ENCODE measurements around the gene IGF2BP2. TPM values are rescaled to one million over a fixed set of nuclear protein-coding genes. Genes with fewer than 3 reads are reported as not detected.

Gene IGF2BP2
- total RNA-seq, 2 experiments from 2014 or later: 0.62 TPM; not detected in 1

GRCh38 chr3:185716436-185717108 is 108.3 kb downstream of the IGF2BP2 start:
- no peaks in the 10 kb centered on the region for H3K36me3 Mint-ChIP-seq (ENCODE audit: low read depth)
- no peak overlapping the region for H3K27ac Mint-ChIP-seq
- DNase-seq: no peak
- peaks cover 8% of the 10 kb centered on the region for H3K27me3 Mint-ChIP-seq
- CTCF ChIA-PET: interaction anchor here (1.1 kb wide), 1 partner anchor 69 kb away, joined by 3 read pairs; no protein-coding TSS in a partner anchor
- no peaks in the 10 kb centered on the region for H3K4me1 Mint-ChIP-seq
- POLR2A ChIA-PET: no interaction called here
- no peaks in the 10 kb centered on the region for H3K9me3 Mint-ChIP-seq
- H3K4me3 Mint-ChIP-seq: no peak overlapping the region

DNA sequence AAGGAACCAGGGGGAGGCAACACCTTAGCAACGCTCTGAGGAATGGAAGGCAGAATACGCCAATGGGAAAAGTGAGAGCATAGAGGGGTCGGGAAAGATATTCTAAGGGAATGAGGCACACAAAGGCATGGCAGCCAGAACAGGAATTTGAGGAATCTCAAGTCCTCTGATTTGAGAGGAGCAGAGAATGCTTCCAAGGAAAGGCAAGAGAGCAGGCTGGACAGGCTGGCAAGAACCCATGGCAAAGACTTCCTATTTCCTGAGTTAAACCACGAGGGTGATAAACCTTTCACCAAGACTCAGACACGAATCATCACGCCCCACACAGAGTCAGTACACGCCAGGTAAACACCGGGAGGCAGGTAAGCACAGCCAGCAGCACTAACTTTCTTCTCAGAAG is 109.8 kb downstream of the IGF2BP2 start:
- H3K4me1 Mint-ChIP-seq: no peaks in the 10 kb centered on the region
- H3K36me3 Mint-ChIP-seq (ENCODE audit: low read depth): no peaks in the 10 kb centered on the region
- POLR2A ChIA-PET: no interaction called here
- no peak for DNase-seq
- no peaks in the 10 kb centered on the region for H3K9me3 Mint-ChIP-seq
- CTCF ChIA-PET: no interaction called here
- no peak overlapping the region for H3K27ac Mint-ChIP-seq
- peaks cover 10% of the 10 kb centered on the region for H3K27me3 Mint-ChIP-seq
- H3K4me3 Mint-ChIP-seq: no peak overlapping the region

GRCh38 chr3:185714085-185714484 is 110.8 kb downstream of the IGF2BP2 start:
- H3K9me3 Mint-ChIP-seq: no peaks in the 10 kb centered on the region
- DNase-seq: no peak
- H3K4me3 Mint-ChIP-seq: no peak overlapping the region
- ChIA-PET CTCF (interaction anchor here (1.2 kb wide), 1 partner anchor 54 kb away, joined by 5 read pairs; no protein-coding TSS in a partner anchor), POLR2A (no interaction called here)
- no peak overlapping the region for H3K27ac Mint-ChIP-seq
- H3K4me1 Mint-ChIP-seq: no peaks in the 10 kb centered on the region
- H3K27me3 Mint-ChIP-seq: peaks cover 14% of the 10 kb centered on the region
- H3K36me3 Mint-ChIP-seq (ENCODE audit: low read depth): no peaks in the 10 kb centered on the region

GRCh38 chr3:185713015-185713414 is 111.8 kb downstream of the IGF2BP2 start:
- Mint-ChIP-seq H3K36me3 (ENCODE audit: low read depth) (no peaks in the 10 kb centered on the region), H3K27me3 (peaks cover 17% of the 10 kb centered on the region), H3K4me3 (no peak overlapping the region), H3K4me1 (no peaks in the 10 kb centered on the region), H3K9me3 (no peaks in the 10 kb centered on the region), H3K27ac (no peak overlapping the region)
- DNase-seq: no peak
- ChIA-PET POLR2A (no interaction called here), CTCF (interaction anchor here (0.7 kb wide), 1 partner anchor 628 kb away, joined by 6 read pairs; no protein-coding TSS in a partner anchor)

GRCh38 chr3:185712337-185712736 is 112.5 kb downstream of the IGF2BP2 start:
- no peaks in the 10 kb centered on the region for H3K36me3 Mint-ChIP-seq (ENCODE audit: low read depth)
- no peaks in the 10 kb centered on the region for H3K4me1 Mint-ChIP-seq
- no peaks in the 10 kb centered on the region for H3K9me3 Mint-ChIP-seq
- no peak overlapping the region for H3K4me3 Mint-ChIP-seq
- ChIA-PET POLR2A (no interaction called here), CTCF (interaction anchor here (0.7 kb wide), 1 partner anchor 627 kb away, joined by 6 read pairs; no protein-coding TSS in a partner anchor)
- no peak for DNase-seq
- no peak overlapping the region for H3K27ac Mint-ChIP-seq
- H3K27me3 Mint-ChIP-seq: peaks cover 20% of the 10 kb centered on the region

GRCh38 chr3:185711255-185711870 is 113.5 kb downstream of the IGF2BP2 start:
- Mint-ChIP-seq H3K36me3 (ENCODE audit: low read depth) (no peaks in the 10 kb centered on the region), H3K27me3 (peaks cover 20% of the 10 kb centered on the region), H3K27ac (no peak overlapping the region), H3K4me3 (no peak overlapping the region), H3K9me3 (no peaks in the 10 kb centered on the region), H3K4me1 (no peaks in the 10 kb centered on the region)
- ChIA-PET CTCF (no interaction called here), POLR2A (no interaction called here)
- DNase-seq: no peak

- ChIA-PET POLR2A (no interaction called here), CTCF (no interaction called here)
- Mint-ChIP-seq H3K36me3 (ENCODE audit: low read depth) (no peaks in the 10 kb centered on the region), H3K4me3 (no peak overlapping the region), H3K9me3 (no peaks in the 10 kb centered on the region), H3K27ac (no peak overlapping the region), H3K4me1 (no peaks in the 10 kb centered on the region), H3K27me3 (peaks cover 16% of the 10 kb centered on the region)
- no peak for DNase-seq
Measured at GRCh38 chr3:185709251-185709955, 115.4 kb downstream of the IGF2BP2 start.

DNA sequence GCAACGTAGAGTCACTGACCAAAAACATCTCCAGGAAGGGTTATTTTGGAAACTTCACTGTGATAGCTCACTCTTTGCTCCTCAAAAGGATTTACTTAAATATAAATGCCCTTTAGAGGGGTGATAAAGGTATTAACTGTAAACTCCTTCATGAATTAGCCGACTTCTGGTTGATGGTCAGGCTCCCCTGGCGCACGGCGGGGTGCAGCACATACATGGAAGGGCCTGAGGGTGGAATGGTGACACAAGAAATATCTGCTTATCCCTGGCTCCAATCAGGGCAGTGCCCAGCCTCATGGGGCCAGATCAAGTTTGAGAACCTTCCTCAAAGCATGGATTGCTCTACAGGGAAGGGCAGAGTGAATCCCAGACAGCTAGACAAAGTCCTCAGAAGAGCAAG is 116.5 kb downstream of the IGF2BP2 start:
- Mint-ChIP-seq H3K4me1 (no peaks in the 10 kb centered on the region), H3K27ac (no peak overlapping the region), H3K9me3 (no peaks in the 10 kb centered on the region), H3K36me3 (ENCODE audit: low read depth) (no peaks in the 10 kb centered on the region), H3K27me3 (peaks cover 16% of the 10 kb centered on the region), H3K4me3 (no peak overlapping the region)
- POLR2A ChIA-PET: no interaction called here
- no peak for DNase-seq
- CTCF ChIA-PET: no interaction called here

GRCh38 chr3:185705498-185705897 is 119.3 kb downstream of the IGF2BP2 start:
- Mint-ChIP-seq H3K27ac (no peak overlapping the region), H3K36me3 (ENCODE audit: low read depth) (no peaks in the 10 kb centered on the region), H3K4me3 (no peak overlapping the region), H3K27me3 (peaks cover 20% of the 10 kb centered on the region), H3K4me1 (peaks cover 2% of the 10 kb centered on the region), H3K9me3 (no peaks in the 10 kb centered on the region)
- POLR2A ChIA-PET: no interaction called here
- no peak for DNase-seq
- CTCF ChIA-PET: interaction anchor here (1.6 kb wide), 1 partner anchor 45 kb away, joined by 5 read pairs; no protein-coding TSS in a partner anchor

DNA sequence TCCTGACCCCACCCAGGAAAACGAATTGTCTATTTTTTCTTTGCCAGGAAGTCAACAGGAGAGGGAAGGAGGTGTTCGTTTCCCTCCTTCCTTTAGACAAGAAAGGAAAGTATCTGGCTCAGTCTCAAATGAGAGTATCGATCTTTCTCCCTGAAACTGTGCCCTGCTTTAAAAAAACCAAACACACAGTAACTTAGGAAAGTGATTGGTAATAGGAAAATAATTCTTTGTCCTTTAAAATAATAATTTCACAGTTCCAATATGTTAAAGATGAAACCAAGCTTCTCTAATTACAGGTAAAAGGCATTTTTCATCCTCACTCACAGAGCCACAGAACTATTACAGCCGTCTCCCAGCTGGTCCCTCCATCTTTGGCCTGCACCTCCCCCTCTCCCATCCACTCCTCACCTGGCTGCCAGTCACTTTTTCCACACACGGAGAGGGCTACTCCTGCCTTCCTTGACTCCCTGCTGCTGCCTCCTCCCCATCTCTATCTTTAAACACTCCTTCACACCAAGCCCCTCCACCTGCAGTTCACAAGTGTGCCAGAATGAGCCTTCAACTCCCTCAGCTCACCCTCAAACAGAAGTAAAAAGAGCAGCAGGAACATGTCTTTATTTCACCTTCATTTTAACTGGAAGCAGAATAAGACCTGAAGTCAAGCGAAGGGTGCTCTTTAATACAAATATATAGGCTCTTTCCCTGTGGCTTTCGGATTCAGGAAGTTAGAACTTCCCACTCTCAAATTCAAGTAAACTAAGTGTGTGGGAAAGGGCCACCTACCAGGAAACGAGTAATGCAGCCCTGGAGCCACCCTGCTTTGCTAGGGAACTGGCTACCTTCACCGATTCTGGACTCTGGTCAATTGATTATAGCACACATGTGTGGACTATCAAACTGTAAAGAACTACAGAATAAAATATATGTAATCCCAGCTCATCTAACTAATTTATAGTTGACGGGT is 122.3 kb downstream of the IGF2BP2 start:
- no peak overlapping the region for H3K4me3 Mint-ChIP-seq

DNA sequence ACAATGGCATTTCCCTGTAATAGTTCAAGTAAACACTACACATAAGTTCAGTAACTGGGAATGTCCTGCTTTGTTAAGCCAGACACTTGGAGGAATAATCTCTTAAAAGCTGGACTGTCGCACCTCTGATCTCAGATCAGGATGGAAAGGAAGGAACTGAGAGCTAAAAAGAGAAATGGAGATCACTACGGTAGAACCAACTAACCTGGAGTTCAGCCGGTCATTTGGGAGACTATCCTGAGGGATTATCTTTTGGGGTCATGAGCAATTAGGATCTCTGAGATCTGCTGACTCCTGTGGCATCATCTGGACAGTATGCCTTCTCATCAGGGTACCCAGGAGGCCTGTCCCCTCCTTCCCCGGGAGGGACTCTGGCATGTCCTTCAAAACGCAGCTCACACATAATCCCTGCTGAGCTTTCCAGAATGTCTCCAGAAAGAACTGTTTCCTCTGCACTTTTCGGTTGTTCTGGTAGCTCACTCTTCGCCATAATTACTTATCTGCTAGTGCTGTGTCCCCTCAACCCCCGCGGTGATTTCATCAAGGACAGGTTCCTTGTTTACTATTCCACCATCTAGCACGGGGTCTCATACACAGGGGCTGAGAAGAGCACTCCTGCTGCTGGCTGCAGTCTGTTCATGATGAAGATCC is 123.1 kb downstream of the IGF2BP2 start:
- ChIA-PET CTCF (no interaction called here), POLR2A (interaction anchor here (0.6 kb wide), 1 partner anchor 39 kb away, joined by 6 read pairs; no protein-coding TSS in a partner anchor)
- Mint-ChIP-seq H3K4me3 (no peak overlapping the region), H3K4me1 (peaks cover 2% of the 10 kb centered on the region), H3K36me3 (ENCODE audit: low read depth) (no peaks in the 10 kb centered on the region), H3K27me3 (peaks cover 16% of the 10 kb centered on the region), H3K9me3 (no peaks in the 10 kb centered on the region), H3K27ac (no peak overlapping the region)
- no peak for DNase-seq

More for the DNA sequence above, 122.3 kb downstream of the IGF2BP2 start:
- peaks cover 2% of the 10 kb centered on the region for H3K4me1 Mint-ChIP-seq
- H3K27me3 Mint-ChIP-seq: peaks cover 16% of the 10 kb centered on the region
- no peaks in the 10 kb centered on the region for H3K36me3 Mint-ChIP-seq (ENCODE audit: low read depth)
- H3K9me3 Mint-ChIP-seq: no peaks in the 10 kb centered on the region
- no peak for DNase-seq
- CTCF ChIA-PET: no interaction called here
- POLR2A ChIA-PET: interaction anchor here (0.6 kb wide), 1 partner anchor 40 kb away, joined by 6 read pairs; no protein-coding TSS in a partner anchor
- H3K27ac Mint-ChIP-seq: no peak overlapping the region

DNA sequence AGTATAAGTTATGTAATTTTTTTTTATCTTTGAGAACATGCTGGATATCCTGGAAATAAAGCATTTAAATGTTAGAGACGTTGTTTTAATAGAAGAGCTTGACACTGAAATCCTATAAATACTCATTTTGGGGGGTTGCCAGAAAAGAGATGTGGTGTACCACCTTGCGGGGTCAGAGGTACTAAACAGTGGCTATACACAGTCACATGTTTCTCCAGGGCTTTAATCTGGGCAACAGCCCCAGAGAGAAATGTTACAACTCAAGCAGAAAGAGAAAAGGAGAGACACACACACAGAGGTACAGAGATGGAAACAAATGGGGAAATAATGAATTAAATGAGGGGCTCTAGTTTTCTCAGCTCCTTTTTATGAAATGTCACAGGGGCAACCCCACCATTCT is 124.9 kb downstream of the IGF2BP2 start:
- CTCF ChIA-PET: no interaction called here

More for the DNA sequence above, 124.9 kb downstream of the IGF2BP2 start:
- POLR2A ChIA-PET: no interaction called here
- Mint-ChIP-seq H3K9me3 (no peaks in the 10 kb centered on the region), H3K27ac (no peak overlapping the region), H3K4me1 (peaks cover 2% of the 10 kb centered on the region), H3K4me3 (no peak overlapping the region), H3K27me3 (peaks cover 19% of the 10 kb centered on the region), H3K36me3 (ENCODE audit: low read depth) (no peaks in the 10 kb centered on the region)
- no peak for DNase-seq

Data from activated CD4-positive, alpha-beta T cell treated with anti-CD3 and anti-CD28 coated beads, Interleukin-2, amount 10 ng/mL, durations not matched to agents 7 days and 5 days (primary cell).